Measurements from ENCODE around the gene SDK2.

Gene SDK2

DNA sequence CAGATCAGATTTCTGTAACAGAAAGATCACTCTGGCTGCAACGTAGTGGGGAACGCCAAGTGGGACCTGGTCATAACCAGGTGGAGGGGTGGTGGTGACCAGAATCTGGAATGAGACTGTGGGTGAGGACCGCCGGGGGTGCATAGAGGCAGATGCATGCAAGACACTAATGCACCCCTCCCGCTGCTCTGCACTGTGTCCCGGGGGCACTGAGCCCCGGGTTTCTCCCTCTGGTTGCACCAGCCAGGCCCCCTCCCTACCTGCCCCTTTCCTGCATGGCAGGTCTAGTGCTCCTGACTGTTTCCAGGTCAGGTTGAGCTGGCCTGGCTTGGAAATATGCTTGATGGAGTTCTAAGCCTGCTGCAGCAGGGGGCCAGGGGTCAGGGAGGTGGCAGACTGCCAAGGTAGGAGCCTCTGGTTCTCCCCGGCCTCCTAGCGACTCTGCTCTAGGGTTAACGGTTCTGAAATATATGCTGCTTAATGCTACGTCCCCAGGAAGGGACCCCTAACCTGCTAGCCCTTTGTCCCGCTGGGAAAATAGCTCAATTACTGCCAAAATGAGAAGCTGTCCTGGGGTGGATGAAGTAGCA, 94.3 kb downstream of the SDK2 start:
- no peak overlapping the region for H3K9ac ChIP-seq (ENCODE audit: low read length)
- H3K4me2 ChIP-seq (ENCODE audit: low read depth, low read length): no peak overlapping the region
- H3K36me3 ChIP-seq (replicated peaks; ENCODE audit: insufficient read depth, low read length): no peaks in the 10 kb centered on the region
- no peaks in the 10 kb centered on the region for H4K20me1 ChIP-seq (ENCODE audit: insufficient read depth, low read length)
- no peak for TF ChIP-seq EZH2 (optimal IDR thresholded peaks at IDR 0.05; ENCODE audit: low read depth, low read length)
- no peak for TF ChIP-seq CTCF (IDR thresholded peaks at IDR 0.05; ENCODE audit: low read length)
- no peak for TF ChIP-seq EZH2phosphoT487 (IDR thresholded peaks at IDR 0.05; ENCODE audit: low read length)
- no peak for DNase-seq
- no peak overlapping the region for H3K27ac ChIP-seq (ENCODE audit: low read length)
- H3K9me3 ChIP-seq (replicated peaks; ENCODE audit: insufficient read depth, low read length): no peaks in the 10 kb centered on the region
- no peak overlapping the region for H2AFZ ChIP-seq (ENCODE audit: low read length)
- H3K27me3 ChIP-seq (replicated peaks; ENCODE audit: insufficient read depth, low read length): peaks cover 89% of the 10 kb centered on the region
- no peak overlapping the region for H3K4me3 ChIP-seq (ENCODE audit: low read length)
- H3K9me2 ChIP-seq (replicated peaks; ENCODE audit: insufficient read depth, low read length): no peaks in the 10 kb centered on the region
- H3K79me2 ChIP-seq (ENCODE audit: low read length): no peaks in the 10 kb centered on the region
- H3F3A ChIP-seq (ENCODE audit: insufficient read depth, low read length): no peaks in the 10 kb centered on the region
- H3K4me1 ChIP-seq (ENCODE audit: low read length): no peaks in the 10 kb centered on the region

- no peak overlapping the region for H2AFZ ChIP-seq (ENCODE audit: low read length)
- no peaks in the 10 kb centered on the region for H3K9me3 ChIP-seq (replicated peaks; ENCODE audit: insufficient read depth, low read length)
- no peak overlapping the region for H3K4me2 ChIP-seq (ENCODE audit: low read depth, low read length)
- no peak overlapping the region for H3K4me3 ChIP-seq (ENCODE audit: low read length)
- H3F3A ChIP-seq (ENCODE audit: insufficient read depth, low read length): no peaks in the 10 kb centered on the region
- H4K20me1 ChIP-seq (ENCODE audit: insufficient read depth, low read length): no peaks in the 10 kb centered on the region
- no peak overlapping the region for H3K27ac ChIP-seq (ENCODE audit: low read length)
- H3K9ac ChIP-seq (ENCODE audit: low read length): no peak overlapping the region
- TF ChIP-seq CTCF (IDR thresholded peaks at IDR 0.05; ENCODE audit: low read length) (no peak), EZH2phosphoT487 (IDR thresholded peaks at IDR 0.05; ENCODE audit: low read length) (no peak), EZH2 (optimal IDR thresholded peaks at IDR 0.05; ENCODE audit: low read depth, low read length) (no peak)
- no peaks in the 10 kb centered on the region for H3K36me3 ChIP-seq (replicated peaks; ENCODE audit: insufficient read depth, low read length)
- peaks cover 89% of the 10 kb centered on the region for H3K27me3 ChIP-seq (replicated peaks; ENCODE audit: insufficient read depth, low read length)
- no peaks in the 10 kb centered on the region for H3K9me2 ChIP-seq (replicated peaks; ENCODE audit: insufficient read depth, low read length)
- DNase-seq: no peak
- no peaks in the 10 kb centered on the region for H3K4me1 ChIP-seq (ENCODE audit: low read length)
- no peaks in the 10 kb centered on the region for H3K79me2 ChIP-seq (ENCODE audit: low read length)
Observed at GRCh38 chr17:73548620-73549311, 95.5 kb downstream of the SDK2 start.

- H3K4me2 ChIP-seq (ENCODE audit: low read depth, low read length): no peak overlapping the region
- no peak overlapping the region for H3K27ac ChIP-seq (ENCODE audit: low read length)
- no peaks in the 10 kb centered on the region for H3K4me1 ChIP-seq (ENCODE audit: low read length)
- H3K27me3 ChIP-seq (replicated peaks; ENCODE audit: insufficient read depth, low read length): peaks cover 98% of the 10 kb centered on the region
- H4K20me1 ChIP-seq (ENCODE audit: insufficient read depth, low read length): no peaks in the 10 kb centered on the region
- H3K9me3 ChIP-seq (replicated peaks; ENCODE audit: insufficient read depth, low read length): no peaks in the 10 kb centered on the region
- H3K36me3 ChIP-seq (replicated peaks; ENCODE audit: insufficient read depth, low read length): no peaks in the 10 kb centered on the region
- no peaks in the 10 kb centered on the region for H3K9me2 ChIP-seq (replicated peaks; ENCODE audit: insufficient read depth, low read length)
- no peak overlapping the region for H3K4me3 ChIP-seq (ENCODE audit: low read length)
- no peak overlapping the region for H3K9ac ChIP-seq (ENCODE audit: low read length)
- H3K79me2 ChIP-seq (ENCODE audit: low read length): no peaks in the 10 kb centered on the region
- no peak for DNase-seq
- H2AFZ ChIP-seq (ENCODE audit: low read length): no peak overlapping the region
- H3F3A ChIP-seq (ENCODE audit: insufficient read depth, low read length): no peaks in the 10 kb centered on the region
- no peak for TF ChIP-seq CTCF (IDR thresholded peaks at IDR 0.05; ENCODE audit: low read length)
- no peak for TF ChIP-seq EZH2phosphoT487 (IDR thresholded peaks at IDR 0.05; ENCODE audit: low read length)
- no peak for TF ChIP-seq EZH2 (optimal IDR thresholded peaks at IDR 0.05; ENCODE audit: low read depth, low read length)
Observed at GRCh38 chr17:73547790-73548189, 96.5 kb downstream of the SDK2 start.

All from MM.1S (cell line).